ENCODE data around the gene KRT6B.

GRCh38 chr12:52444647-52445595 is 7.0 kb downstream of the KRT6B start:
- TF ChIP-seq CTCF (conservative IDR thresholded peaks at IDR 0.05; ENCODE audit: low read depth, low read length) (no peak), EZH2 (IDR thresholded peaks at IDR 0.05; ENCODE audit: borderline replicate concordance, low read depth, low read length, poor library complexity, severe bottlenecking) (no peak)
